Measurements from ENCODE around the gene STON1. TPM values are rescaled to one million over a fixed set of nuclear protein-coding genes. Genes with fewer than 3 reads are reported as not detected.
"Not testable (repeated sequence)": the region's sequence is repeated elsewhere in the genome, so short reads cannot be mapped to it uniquely, and the experiment has no call there.

STON1 gene
- total and polyA plus RNA-seq, 2 donors (not counting 3 experiments of a cell fraction or from before 2014, with no cell fraction given), result 6.3 to 12.1 TPM

GRCh38 chr2:48549972-48550371 is 20.0 kb downstream of the STON1 start:
- Histone ChIP-seq H3K27me3 (ENCODE audit: control insufficient read depth in 2 of 2, insufficient read depth in 2 of 2, low read length in 2 of 2) (no peaks in the 10 kb centered on the region), H3K4me2 (ENCODE audit: insufficient read depth, low read length) (no peak overlapping the region), H2AFZ (ENCODE audit: low read depth, low read length) (no peak overlapping the region), H3K79me2 (ENCODE audit: control insufficient read depth, insufficient read depth, low read length) (no peaks in the 10 kb centered on the region), H3K27ac (ENCODE audit: insufficient read depth, low read depth, low read length) (no peak overlapping the region), H3K4me3 (replicated peaks in 1 of 3; ENCODE audit: insufficient read depth in 1 of 3, low read depth in 1 of 3, low read length in 3 of 3) (no peak overlapping the region), H3K4me1 (ENCODE audit: control insufficient read depth, extremely low read depth, insufficient read depth, low read length) (no peaks in the 10 kb centered on the region), H3K36me3 (ENCODE audit: control insufficient read depth in 2 of 2, extremely low read depth in 1 of 2, insufficient read depth in 2 of 2, low read length in 2 of 2) (peaks cover 0 to 2% of the 10 kb centered on the region in 2 experiments), H3K9ac (replicated peaks; ENCODE audit: extremely low read depth, insufficient read depth, low read length) (no peak overlapping the region), H3K9me3 (replicated peaks; ENCODE audit: control insufficient read depth, insufficient read depth, low read length) (no peaks in the 10 kb centered on the region), H4K20me1 (replicated peaks; ENCODE audit: control insufficient read depth, extremely low read depth, insufficient read depth, low read length) (no peaks in the 10 kb centered on the region), H3K9me1 (replicated peaks; ENCODE audit: control insufficient read depth, extremely low read depth, insufficient read depth, low read length) (no peaks in the 10 kb centered on the region)
- dilution Hi-C loops (cut with MboI; ENCODE audit: extremely low pct_ligation_motif_present, low sequenced_read_pairs), result no loop called here
- intact Hi-C loops (cut with micrococcal nuclease), result no loop called here
- DNase-seq (ENCODE audit: low read depth, low spot score) (no peak), FAIRE-seq (no peak)
- CTCF ChIA-PET, result no interaction called here
- TF ChIP-seq FOS (IDR thresholded peaks at IDR 0.05; ENCODE audit: borderline replicate concordance, insufficient read depth, low read length), result no peak
- no TSS peak for BruUV-seq (replicated peaks)
- POLR2A ChIA-PET, result no interaction called here

- ChIA-PET CTCF (no interaction called here), POLR2A (no interaction called here)
- Histone ChIP-seq H3K4me3 (replicated peaks in 1 of 3; ENCODE audit: insufficient read depth in 1 of 3, low read depth in 1 of 3, low read length in 3 of 3) (no peak overlapping the region), H3K4me2 (ENCODE audit: insufficient read depth, low read length) (no peak overlapping the region), H3K36me3 (ENCODE audit: control insufficient read depth in 2 of 2, extremely low read depth in 1 of 2, insufficient read depth in 2 of 2, low read length in 2 of 2) (peaks cover 0 to 2% of the 10 kb centered on the region in 2 experiments), H3K9ac (replicated peaks; ENCODE audit: extremely low read depth, insufficient read depth, low read length) (no peak overlapping the region), H3K27me3 (ENCODE audit: control insufficient read depth in 2 of 2, insufficient read depth in 2 of 2, low read length in 2 of 2) (no peaks in the 10 kb centered on the region), H3K27ac (ENCODE audit: insufficient read depth, low read depth, low read length) (no peak overlapping the region), H3K9me1 (replicated peaks; ENCODE audit: control insufficient read depth, extremely low read depth, insufficient read depth, low read length) (no peaks in the 10 kb centered on the region), H3K4me1 (ENCODE audit: control insufficient read depth, extremely low read depth, insufficient read depth, low read length) (no peaks in the 10 kb centered on the region), H3K9me3 (replicated peaks; ENCODE audit: control insufficient read depth, insufficient read depth, low read length) (no peaks in the 10 kb centered on the region), H4K20me1 (replicated peaks; ENCODE audit: control insufficient read depth, extremely low read depth, insufficient read depth, low read length) (no peaks in the 10 kb centered on the region), H3K79me2 (ENCODE audit: control insufficient read depth, insufficient read depth, low read length) (no peaks in the 10 kb centered on the region), H2AFZ (ENCODE audit: low read depth, low read length) (no peak overlapping the region)
- no peak for TF ChIP-seq CTCF (IDR thresholded peaks at IDR 0.05; ENCODE audit: extremely low read depth in 1 of 2, insufficient read depth in 1 of 2, low read depth in 1 of 2, low read length in 2 of 2)
- no peak for TF ChIP-seq FOS (IDR thresholded peaks at IDR 0.05; ENCODE audit: borderline replicate concordance, insufficient read depth, low read length)
- FAIRE-seq, result no peak
- no peak for DNase-seq (ENCODE audit: low read depth, low spot score)
- intact Hi-C loops (cut with micrococcal nuclease) (no loop called here), dilution Hi-C loops (cut with MboI; ENCODE audit: extremely low pct_ligation_motif_present, low sequenced_read_pairs) (no loop called here)
- BruUV-seq (replicated peaks), result no TSS peak
Measured at GRCh38 chr2:48551548-48551947, 21.6 kb downstream of the STON1 start.

GRCh38 chr2:48555071-48555470 is 25.1 kb downstream of the STON1 start:
- H2AFZ ChIP-seq (ENCODE audit: low read depth, low read length); CTCF ChIA-PET; H3K9ac ChIP-seq (replicated peaks; ENCODE audit: extremely low read depth, insufficient read depth, low read length); H3K9me1 ChIP-seq (replicated peaks; ENCODE audit: control insufficient read depth, extremely low read depth, insufficient read depth, low read length); H4K20me1 ChIP-seq (replicated peaks; ENCODE audit: control insufficient read depth, extremely low read depth, insufficient read depth, low read length); H3K4me2 ChIP-seq (ENCODE audit: insufficient read depth, low read length); H3K4me3 ChIP-seq (replicated peaks in 1 of 3; ENCODE audit: insufficient read depth in 1 of 3, low read depth in 1 of 3, low read length in 3 of 3); BruUV-seq (replicated peaks); H3K27me3 ChIP-seq (ENCODE audit: control insufficient read depth in 2 of 2, insufficient read depth in 2 of 2, low read length in 2 of 2); DNase-seq (ENCODE audit: low read depth, low spot score); H3K4me1 ChIP-seq (ENCODE audit: control insufficient read depth, extremely low read depth, insufficient read depth, low read length); H3K36me3 ChIP-seq (ENCODE audit: control insufficient read depth in 2 of 2, extremely low read depth in 1 of 2, insufficient read depth in 2 of 2, low read length in 2 of 2); POLR2A ChIA-PET; FAIRE-seq; intact Hi-C loops (cut with micrococcal nuclease); H3K27ac ChIP-seq (ENCODE audit: insufficient read depth, low read depth, low read length); H3K9me3 ChIP-seq (replicated peaks; ENCODE audit: control insufficient read depth, insufficient read depth, low read length); dilution Hi-C loops (cut with MboI; ENCODE audit: extremely low pct_ligation_motif_present, low sequenced_read_pairs); H3K79me2 ChIP-seq (ENCODE audit: control insufficient read depth, insufficient read depth, low read length): not testable (repeated sequence)

Data from endothelial cell of umbilical vein (primary cell).